ENCODE data around the gene KANSL1L. TPM values are rescaled to one million over a fixed set of nuclear protein-coding genes. Genes with fewer than 3 reads are reported as not detected.

Gene KANSL1L
- polyA plus RNA-seq, 2 of the 4 experiments (the other 2 are of a cell fraction), result 1.0 to 2.7 TPM

- Histone ChIP-seq H3K4me1 (no peaks in the 10 kb centered on the region), H3K27ac (no peak overlapping the region), H3K4me2 (no peak overlapping the region), H3K4me3 (no peak overlapping the region), H3K9me3 (no peaks in the 10 kb centered on the region)
- ChIA-PET CTCF (interaction anchor here (1.2 to 1.6 kb wide), 2 partner anchors 12 to 28 kb away, joined by 3 read pairs; no protein-coding TSS in a partner anchor), POLR2A (no interaction called here)
- 86% methylated on average over 2 of the region's 2 CpGs for WGBS (ENCODE audit: missing lambda C conversion rate)
- ATAC-seq (no peak), FAIRE-seq (no peak), DNase-seq (ENCODE audit: low read depth in 1 of 2, low spot score in 1 of 2) (no peak)
- no peak for TF ChIP-seq ELK1 (IDR thresholded peaks at IDR 0.05; ENCODE audit: low read depth, low read length)
- TF ChIP-seq MAFK (IDR thresholded peaks at IDR 0.05; ENCODE audit: partially characterized antibody), result peak; percentile 86
Observed at GRCh38 chr2:210028178-210028577, 143.0 kb downstream of the KANSL1L start.

GRCh38 chr2:210027608-210028007, 143.6 kb downstream of the KANSL1L start:
- ATAC-seq (no peak), FAIRE-seq (no peak), DNase-seq (ENCODE audit: low read depth in 1 of 2, low spot score in 1 of 2) (no peak)
- no peak for TF ChIP-seq SMC3 (IDR thresholded peaks at IDR 0.05)
- no peak for TF ChIP-seq ZNF302 (CRISPR knock-in tag; IDR thresholded peaks at IDR 0.05)
- TF ChIP-seq JUNB (IDR thresholded peaks at IDR 0.05), result no peak
- TF ChIP-seq FOSB (CRISPR knock-in tag; IDR thresholded peaks at IDR 0.05), result no peak
- no peak for TF ChIP-seq E2F6 (IDR thresholded peaks at IDR 0.05; ENCODE audit: borderline replicate concordance, low read depth)
- TF ChIP-seq SREBF2 (IDR thresholded peaks at IDR 0.05), result no peak
- no peak for TF ChIP-seq ATOH8 (CRISPR knock-in tag; IDR thresholded peaks at IDR 0.05; ENCODE audit: low read depth)
- TF ChIP-seq KDM5A (IDR thresholded peaks at IDR 0.05), result no peak
- no peak for TF ChIP-seq MAZ (IDR thresholded peaks at IDR 0.05; ENCODE audit: borderline replicate concordance, low read depth, low read length)
- TF ChIP-seq HES2 (IDR thresholded peaks at IDR 0.05), result no peak
- TF ChIP-seq CHD4 (IDR thresholded peaks at IDR 0.05; ENCODE audit: borderline replicate concordance), result no peak
- ChIA-PET POLR2A (no interaction called here), CTCF (interaction anchor here (1.6 kb wide), 1 partner anchor 11 kb away, joined by 3 read pairs; no protein-coding TSS in a partner anchor)
- Histone ChIP-seq H3K4me3 (no peak overlapping the region), H3K4me2 (no peak overlapping the region), H3K9me3 (no peaks in the 10 kb centered on the region), H3K27ac (no peak overlapping the region), H3K4me1 (no peaks in the 10 kb centered on the region)
- WGBS (ENCODE audit: missing lambda C conversion rate), result 93% methylated on average over 2 of the region's 2 CpGs

GRCh38 chr2:210022824-210023223, 148.4 kb downstream of the KANSL1L start:
- FAIRE-seq (no peak), ATAC-seq (no peak), DNase-seq (ENCODE audit: low read depth in 1 of 2, low spot score in 1 of 2) (no peak)
- no peak overlapping the region for H3K4me2 ChIP-seq
- H3K27ac ChIP-seq, result no peak overlapping the region
- TF ChIP-seq HOXA7 (CRISPR knock-in tag; IDR thresholded peaks at IDR 0.05), result no peak
- TF ChIP-seq REST (IDR thresholded peaks at IDR 0.05), result no peak
- TF ChIP-seq PBX3 (IDR thresholded peaks at IDR 0.05), result no peak
- TF ChIP-seq HMGXB4 (CRISPR knock-in tag; IDR thresholded peaks at IDR 0.05; ENCODE audit: borderline replicate concordance), result no peak
- TF ChIP-seq HDAC2 (IDR thresholded peaks at IDR 0.05), result no peak
- TF ChIP-seq RNF2 (IDR thresholded peaks at IDR 0.05; ENCODE audit: borderline replicate concordance, low read depth), result no peak
- TF ChIP-seq BHLHE40 (IDR thresholded peaks at IDR 0.05; ENCODE audit: low read depth, low read length), result no peak
- TF ChIP-seq JUNB (IDR thresholded peaks at IDR 0.05), result no peak
- TF ChIP-seq RAD21 (conservative IDR thresholded peaks at IDR 0.05 in 1 of 2, IDR thresholded peaks at IDR 0.05 in 1 of 2), result no peak
- TF ChIP-seq GATA3 (IDR thresholded peaks at IDR 0.05; ENCODE audit: borderline replicate concordance), result no peak
- TF ChIP-seq BCL3 (IDR thresholded peaks at IDR 0.05), result no peak
- TF ChIP-seq HEYL (CRISPR knock-in tag; IDR thresholded peaks at IDR 0.05), result no peak
- H3K9me3 ChIP-seq, result no peaks in the 10 kb centered on the region
- WGBS (ENCODE audit: missing lambda C conversion rate), result 96% methylated on average over 3 of the region's 3 CpGs
- no peaks in the 10 kb centered on the region for H3K4me1 ChIP-seq
- CTCF ChIA-PET, result no interaction called here
- H3K4me3 ChIP-seq, result no peak overlapping the region
- POLR2A ChIA-PET, result no interaction called here

Data from A549 (cell line).